Mesodermal cell (in vitro differentiated cells): Measurements from ENCODE around the gene JPH2.
"Not testable (repeated sequence)": the region's sequence is repeated elsewhere in the genome, so short reads cannot be mapped to it uniquely, and the experiment has no call there.

ENCODE experiments used
- H3K27ac ChIP-seq: 2 replicates; pipeline ENCODE4 v1.7.0; 2013; ENCODE audit warnings: mild to moderate bottlenecking, low read depth, low read length, moderate library complexity; ENCODE audit not compliant: severe bottlenecking
- H3K36me3 ChIP-seq: 2 replicates; pipeline ENCODE4 v1.7.1; 2013; ENCODE audit warnings: mild to moderate bottlenecking, low read length, moderate library complexity; ENCODE audit not compliant: control insufficient read depth, insufficient read depth
- H3K4me1 ChIP-seq: one replicate; pipeline ENCODE4 v1.7.1; 2013; ENCODE audit warnings: mild to moderate bottlenecking, low read length; ENCODE audit not compliant: insufficient read depth, control insufficient read depth, poor library complexity, severe bottlenecking
- H3K4me3 ChIP-seq: 2 replicates; pipeline ENCODE4 v1.7.0; 2013; ENCODE audit warnings: low read length, control low read depth, mild to moderate bottlenecking; ENCODE audit not compliant: insufficient read depth, poor library complexity, severe bottlenecking; ENCODE audit errors: extremely low read depth
- H3K9me3 ChIP-seq: 2 replicates; pipeline ENCODE4 v1.7.1; 2013; ENCODE audit warnings: mild to moderate bottlenecking, low read length, moderate library complexity; ENCODE audit not compliant: control insufficient read depth
- WGBS, 2 experiments: methylation state at CpG; one replicate each; pipeline ENCODE4 v1.1.5; 2013; ENCODE audit warnings: missing lambda C conversion rate in 2 of 2; ENCODE audit not compliant: insufficient coverage in 2 of 2; 5-methylcytosine and 5-hydroxymethylcytosine counted together

JPH2 gene

GRCh38 chr20:44136579-44137265 lies 50.3 kb downstream of the JPH2 start:
- H3K27ac ChIP-seq, result peak overlapping the region; percentile 97
- H3K4me3 ChIP-seq, result no peak overlapping the region
- WGBS, 2 experiments, result 32 to 67% methylated on average over 2 to 3 of the region's 7 CpGs
- H3K36me3 ChIP-seq, result no peaks in the 10 kb centered on the region
- H3K9me3 ChIP-seq, result no peaks in the 10 kb centered on the region
- H3K4me1 ChIP-seq, result peaks cover 27% of the 10 kb centered on the region

- WGBS, 2 experiments, result 82 to 91% methylated on average over 5 to 7 of the region's 8 CpGs
- H3K4me1 ChIP-seq, result peaks cover 27% of the 10 kb centered on the region
- peaks cover 5% of the 10 kb centered on the region for H3K9me3 ChIP-seq
- no peak overlapping the region for H3K4me3 ChIP-seq
- H3K27ac ChIP-seq, result peak overlapping the region; percentile 3
- no peaks in the 10 kb centered on the region for H3K36me3 ChIP-seq
Observed at GRCh38 chr20:44135417-44136204, 51.4 kb downstream of the JPH2 start.

- no peaks in the 10 kb centered on the region for H3K36me3 ChIP-seq
- H3K4me1 ChIP-seq, result peaks cover 27% of the 10 kb centered on the region
- H3K9me3 ChIP-seq, result peaks cover 5% of the 10 kb centered on the region
- peak overlapping the region; percentile 3 for H3K27ac ChIP-seq
- WGBS, 2 experiments, result 96 to 100% methylated on average over 3 of the region's 3 CpGs
- H3K4me3 ChIP-seq, result no peak overlapping the region
Observed at GRCh38 chr20:44135012-44135412, 52.0 kb downstream of the JPH2 start.

- 84 to 90% methylated on average over 2 to 3 of the region's 4 CpGs for WGBS, 2 experiments
- peaks cover 19% of the 10 kb centered on the region for H3K4me1 ChIP-seq
- H3K27ac ChIP-seq, result no peak overlapping the region
Observed at GRCh38 chr20:44133424-44133823, 53.6 kb downstream of the JPH2 start.

GRCh38 chr20:44131704-44132103 lies 55.3 kb downstream of the JPH2 start:
- H3K9me3 ChIP-seq, result peaks cover 5% of the 10 kb centered on the region
- WGBS, 2 experiments, result 100% methylated on average over 1 of the region's 1 CpG

More at GRCh38 chr20:44133424-44133823, 53.6 kb downstream of the JPH2 start:
- Histone ChIP-seq H3K4me3 (no peak overlapping the region), H3K36me3 (no peaks in the 10 kb centered on the region), H3K9me3 (peaks cover 5% of the 10 kb centered on the region)

GRCh38 chr20:44129911-44130718 lies 56.9 kb downstream of the JPH2 start:
- peaks cover 5% of the 10 kb centered on the region for H3K9me3 ChIP-seq
- H3K27ac ChIP-seq, result no peak overlapping the region
- H3K36me3 ChIP-seq, result peaks cover 3% of the 10 kb centered on the region
- WGBS, 2 experiments, result 87 to 90% methylated on average over 7 of the region's 9 CpGs
- no peak overlapping the region for H3K4me3 ChIP-seq
- no peaks in the 10 kb centered on the region for H3K4me1 ChIP-seq

More at GRCh38 chr20:44131704-44132103, 55.3 kb downstream of the JPH2 start:
- Histone ChIP-seq H3K4me3 (no peak overlapping the region), H3K4me1 (peaks cover 11% of the 10 kb centered on the region), H3K27ac (no peak overlapping the region), H3K36me3 (peaks cover 3% of the 10 kb centered on the region)

GRCh38 chr20:44129300-44129699 lies 57.7 kb downstream of the JPH2 start:
- H3K27ac ChIP-seq, H3K4me3 ChIP-seq, H3K36me3 ChIP-seq, H3K9me3 ChIP-seq, H3K4me1 ChIP-seq: not testable (repeated sequence)
- 93 to 99% methylated on average over 5 to 7 of the region's 7 CpGs for WGBS, 2 experiments

- Histone ChIP-seq H3K4me3 (no peak overlapping the region), H3K27ac (no peak overlapping the region), H3K9me3 (peaks cover 5% of the 10 kb centered on the region), H3K36me3 (peaks cover 3% of the 10 kb centered on the region), H3K4me1 (peaks cover 5% of the 10 kb centered on the region)
- 85% methylated on average over 2 of the region's 3 CpGs; no CpG with 5 or more reads in 1 of the 2 experiments for WGBS, 2 experiments
Observed at GRCh38 chr20:44126445-44126844, 60.5 kb downstream of the JPH2 start.

GRCh38 chr20:44125332-44126127 lies 61.5 kb downstream of the JPH2 start:
- H3K9me3 ChIP-seq, result no peaks in the 10 kb centered on the region
- H3K4me3 ChIP-seq, result no peak overlapping the region
- H3K27ac ChIP-seq, result no peak overlapping the region
- H3K4me1 ChIP-seq, result peaks cover 5% of the 10 kb centered on the region
- 89 to 90% methylated on average over 7 to 8 of the region's 12 CpGs for WGBS, 2 experiments
- H3K36me3 ChIP-seq, result peaks cover 3% of the 10 kb centered on the region
